AG08395 (cell line): ENCODE data around the gene RBFOX2.
"Not testable (repeated sequence)": the region's sequence is repeated elsewhere in the genome, so short reads cannot be mapped to it uniquely, and the experiment has no call there.

Experiments used
- DNase-seq: peaks from one replicate; pipeline ENCODE4 v3.0.0; 2012; ENCODE audit warnings: mixed read lengths, low spot score

Gene RBFOX2

GRCh38 chr22:36008565-36008964, 20.1 kb downstream of the RBFOX2 start:
- no peak for DNase-seq

DNA sequence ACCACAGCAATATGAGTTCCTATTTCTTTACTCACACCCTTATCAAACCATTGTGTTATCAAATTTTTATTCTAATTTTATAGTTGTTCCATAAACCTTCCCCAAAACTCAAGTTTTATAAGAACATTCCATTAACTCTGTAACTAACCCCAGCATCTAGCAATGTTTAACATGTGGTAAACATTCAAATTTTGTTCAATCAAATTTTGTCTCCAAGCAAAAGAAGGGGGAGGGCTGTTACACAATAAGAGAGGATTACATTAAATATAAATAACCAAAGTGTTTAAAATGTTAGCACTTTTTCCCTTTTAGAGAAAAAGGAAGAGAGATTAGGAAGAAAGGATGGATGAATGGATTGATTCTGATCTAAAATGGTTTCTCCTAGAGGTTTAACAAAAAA, 20.5 kb downstream of the RBFOX2 start:
- DNase-seq, result no peak

GRCh38 chr22:36003972-36004674, 24.5 kb downstream of the RBFOX2 start:
- no peak for DNase-seq

- no peak for DNase-seq
Observed at GRCh38 chr22:36002718-36003260, 25.8 kb downstream of the RBFOX2 start.

- DNase-seq, result no peak
Observed at GRCh38 chr22:36002084-36002483, 26.5 kb downstream of the RBFOX2 start.

DNA sequence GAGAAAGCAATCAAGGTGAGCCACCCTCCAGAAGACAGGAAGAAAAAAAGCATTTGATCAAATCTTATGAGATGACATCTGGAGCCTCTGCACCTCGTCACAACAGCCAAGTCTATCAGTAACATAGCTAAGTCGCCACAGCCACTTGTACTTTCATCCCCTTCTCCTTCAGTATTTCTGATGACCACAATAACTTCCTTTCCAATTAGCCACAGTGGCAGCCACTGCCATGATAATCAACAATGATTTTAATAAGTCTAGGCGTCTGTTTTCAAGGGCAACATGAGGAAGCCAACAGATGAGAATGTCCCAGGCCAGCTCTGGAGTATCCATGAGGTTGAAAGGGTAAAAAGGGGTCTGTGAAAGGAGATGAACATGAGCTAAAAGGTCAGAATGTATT, 29.9 kb downstream of the RBFOX2 start:
- DNase-seq, result no peak

GRCh38 chr22:35997438-35997837, 31.2 kb downstream of the RBFOX2 start:
- DNase-seq, result no peak

GRCh38 chr22:35996596-35996995, 32.0 kb downstream of the RBFOX2 start:
- no peak for DNase-seq

DNA sequence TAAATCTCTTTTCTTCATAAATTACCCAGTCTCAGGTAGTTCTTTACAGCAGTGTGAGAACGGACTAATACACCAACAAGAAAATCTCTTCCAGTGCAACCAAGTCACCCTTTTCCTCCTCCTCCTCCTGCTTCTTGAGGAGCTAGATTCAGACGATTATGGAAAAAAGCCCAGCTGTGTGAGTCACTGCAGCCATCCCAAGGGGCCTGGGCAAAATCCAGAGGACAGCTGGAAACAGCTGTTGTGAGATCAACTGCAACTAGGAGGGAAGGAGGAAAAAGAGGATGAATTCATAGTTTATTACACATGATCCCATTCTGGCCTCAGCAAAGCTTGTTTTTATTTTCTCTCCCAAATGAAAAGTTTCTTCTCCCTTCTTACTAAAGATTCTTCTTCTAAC, 32.9 kb downstream of the RBFOX2 start:
- peak; percentile 95 for DNase-seq

- DNase-seq, result no peak
Observed at GRCh38 chr22:35995348-35995747, 33.3 kb downstream of the RBFOX2 start.

DNA sequence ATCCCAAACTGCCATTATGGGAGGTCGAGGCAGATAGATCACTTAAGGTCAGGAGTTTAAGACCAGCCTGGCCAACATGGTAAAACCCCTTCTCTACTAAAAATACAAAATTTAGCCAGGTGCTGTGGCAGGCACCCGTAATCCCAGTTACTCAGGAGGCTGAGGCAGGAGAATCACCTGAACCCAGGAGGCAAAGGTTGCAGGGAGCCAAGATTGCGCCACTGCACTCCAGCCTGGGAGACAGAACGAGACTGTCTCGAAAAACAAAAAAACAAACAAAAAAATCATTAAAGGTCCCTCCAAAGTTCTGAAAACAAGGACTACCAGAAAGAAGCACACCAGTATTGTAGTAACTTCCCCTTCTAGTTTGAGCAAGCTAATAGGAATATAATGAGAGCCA, 34.9 kb downstream of the RBFOX2 start:
- not testable (repeated sequence) for DNase-seq

- no peak for DNase-seq
Observed at GRCh38 chr22:35993048-35993714, 35.4 kb downstream of the RBFOX2 start.

DNA sequence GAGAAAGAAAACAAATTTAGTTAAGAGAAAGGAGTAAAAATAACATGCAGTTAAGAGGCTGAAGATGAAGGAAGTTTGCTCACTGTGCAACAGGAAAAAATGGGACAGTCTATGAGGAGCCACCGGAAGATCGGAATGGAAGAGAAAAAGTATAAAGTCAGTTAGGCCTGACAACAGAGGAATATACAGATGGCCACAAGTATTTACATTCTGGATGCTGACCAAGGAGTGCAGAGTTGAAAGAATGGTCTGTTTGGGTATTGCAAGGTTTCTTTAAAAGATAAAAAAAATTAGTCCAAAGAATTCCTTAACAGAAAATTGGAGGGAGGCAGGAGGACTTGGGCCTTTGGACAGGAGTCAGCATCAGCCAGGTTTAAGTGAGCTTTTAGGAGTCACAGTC, 37.5 kb downstream of the RBFOX2 start:
- no peak for DNase-seq

DNA sequence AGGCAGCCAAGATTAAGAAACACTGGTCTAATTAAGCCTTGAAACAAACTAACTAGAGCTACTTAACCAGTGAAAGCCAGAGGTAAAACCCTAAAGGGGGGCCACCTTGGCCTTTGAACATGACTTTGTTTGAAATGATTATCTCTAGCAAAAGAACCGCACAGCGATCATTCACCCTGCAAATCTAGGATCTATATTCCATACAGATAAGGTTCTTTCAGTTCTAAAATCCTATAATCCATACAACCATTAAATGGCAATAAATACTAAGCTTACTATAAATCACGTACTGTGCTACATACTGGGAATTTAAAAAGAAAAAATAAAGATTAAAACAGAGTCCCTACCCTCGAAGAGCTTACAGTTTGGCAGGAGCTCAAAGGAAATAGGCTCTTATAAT, 40.6 kb downstream of the RBFOX2 start:
- DNase-seq, result no peak

DNA sequence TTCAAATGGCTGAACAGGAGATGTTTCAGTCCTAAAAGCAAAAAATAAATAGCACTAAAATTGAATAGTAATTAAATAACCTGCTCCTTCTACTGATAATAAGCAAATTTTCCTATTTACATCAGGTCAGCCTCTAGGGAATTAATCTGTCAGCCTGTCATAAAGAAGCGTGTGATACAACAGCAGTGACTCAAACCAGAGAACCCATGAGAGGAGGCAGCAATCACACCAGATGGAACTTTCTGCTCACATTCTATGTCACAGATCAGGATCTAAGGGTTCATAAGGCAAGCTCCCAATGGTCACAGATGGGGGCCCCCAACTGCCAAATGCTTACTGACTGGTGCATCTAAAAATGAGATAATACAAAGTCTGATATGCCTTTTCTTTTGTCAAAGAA, 41.1 kb downstream of the RBFOX2 start:
- DNase-seq, result peak; percentile 40

GRCh38 chr22:35986088-35986487, 42.5 kb downstream of the RBFOX2 start:
- DNase-seq, result no peak

GRCh38 chr22:35985371-35985770, 43.3 kb downstream of the RBFOX2 start:
- no peak for DNase-seq

- peak; percentile 13 for DNase-seq
Observed at GRCh38 chr22:35984183-35985175, 44.1 kb downstream of the RBFOX2 start.

DNA sequence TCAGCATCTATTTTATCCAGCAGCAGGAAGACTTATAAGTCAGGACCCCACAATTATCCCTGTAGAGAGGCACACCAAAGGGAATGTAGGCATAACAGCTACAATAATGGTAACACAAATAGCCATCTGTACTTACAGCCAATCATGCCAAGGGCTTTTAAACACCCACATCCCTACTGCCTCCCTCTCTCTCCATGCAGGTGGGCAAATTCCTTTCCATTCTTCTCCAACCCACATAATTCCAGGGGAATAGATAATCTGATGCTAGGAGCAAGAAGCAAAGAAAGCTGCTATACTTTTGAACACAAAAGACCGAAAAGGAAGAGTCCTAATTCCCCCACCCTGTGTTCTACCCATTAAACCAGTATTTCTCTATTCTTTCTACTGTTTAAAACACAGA, 46.7 kb downstream of the RBFOX2 start:
- DNase-seq, result no peak

DNA sequence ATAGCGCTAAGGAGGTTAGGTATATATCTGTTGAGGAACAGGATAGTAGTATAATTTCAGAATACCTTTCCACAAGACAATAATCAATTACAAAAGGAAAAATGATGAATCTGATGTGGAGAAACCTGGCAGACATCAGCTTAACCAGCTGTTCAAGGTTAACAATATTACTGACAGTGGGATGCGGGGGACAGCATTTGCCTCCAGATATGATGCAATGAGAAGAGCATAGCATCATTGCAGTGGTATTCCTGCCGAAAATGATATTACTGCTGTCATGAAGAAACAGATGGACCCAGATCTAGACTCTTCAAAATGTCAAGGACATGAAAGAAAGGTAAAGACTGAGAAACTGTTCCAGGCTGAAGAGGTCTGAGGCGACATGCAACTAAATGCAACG, 49.7 kb downstream of the RBFOX2 start:
- no peak for DNase-seq

DNA sequence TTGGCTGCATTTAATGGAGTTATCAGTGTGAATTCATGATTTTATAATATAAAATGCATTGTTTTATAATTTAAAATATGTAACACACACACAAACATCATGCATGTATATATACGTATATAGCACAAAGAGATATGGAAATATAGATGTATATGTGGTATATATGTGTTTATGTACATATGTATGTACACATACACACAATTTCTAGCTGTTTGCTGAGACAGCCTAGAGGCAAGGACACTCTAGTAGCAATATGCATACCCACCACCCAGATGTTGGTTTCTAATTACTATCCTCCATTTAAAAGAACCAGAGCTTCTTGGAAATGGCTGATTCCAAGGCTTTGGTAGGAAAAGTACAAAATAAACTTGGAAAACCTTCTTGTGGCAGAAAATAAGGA, 50.4 kb downstream of the RBFOX2 start:
- DNase-seq, result no peak

DNA sequence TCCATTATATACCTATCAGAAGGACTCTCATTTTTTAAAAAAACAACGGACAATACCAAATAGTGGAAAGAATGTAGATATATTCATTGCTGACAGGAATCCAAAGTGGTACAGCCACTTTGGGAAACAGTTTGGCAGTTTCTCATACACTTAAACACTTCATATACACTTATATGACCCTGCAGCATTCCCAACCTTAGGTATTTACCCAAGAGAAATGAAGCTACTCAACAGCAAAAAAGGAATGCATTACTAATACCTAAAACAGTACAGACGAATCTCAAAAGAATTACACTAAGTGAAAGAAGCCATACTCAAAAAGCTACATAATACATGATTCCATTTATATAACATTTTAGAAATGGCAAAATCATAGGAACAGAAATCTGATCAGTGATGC, 51.5 kb downstream of the RBFOX2 start:
- peak; percentile 20 for DNase-seq
